Measurements from ENCODE around the gene NPAS4. TPM values are rescaled to one million over a fixed set of nuclear protein-coding genes. Genes with fewer than 3 reads are reported as not detected.
"Not testable (repeated sequence)": the region's sequence is repeated elsewhere in the genome, so short reads cannot be mapped to it uniquely, and the experiment has no call there.

Gene NPAS4
- total RNA-seq, 1 donor from 2014 or later: 0.61 TPM

GRCh38 chr11:66415423-66415822 lies 5.4 kb upstream of the NPAS4 start:
- intact Hi-C loops (cut with micrococcal nuclease): no loop called here

DNA sequence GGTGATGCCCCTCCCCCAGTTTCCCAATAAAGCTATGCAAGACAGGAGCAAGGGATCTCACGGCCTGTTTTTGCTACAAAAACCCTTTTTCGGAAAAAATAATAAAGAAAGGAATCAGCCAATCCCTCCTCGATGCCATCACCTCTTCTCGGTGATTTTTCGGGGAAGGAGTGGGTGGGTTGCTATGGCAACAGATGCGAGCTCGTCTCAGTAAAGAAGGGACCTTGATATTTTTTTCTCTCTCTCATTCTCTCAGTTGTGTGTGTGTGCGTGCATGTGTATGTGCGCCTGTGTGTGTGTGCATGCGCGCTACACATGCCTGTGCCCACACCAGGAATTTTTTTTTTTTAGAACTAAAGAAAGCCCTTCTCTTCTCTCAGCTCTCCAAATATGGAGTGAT lies 3.8 kb upstream of the NPAS4 start:
- intact Hi-C loops (cut with micrococcal nuclease): no loop called here

DNA sequence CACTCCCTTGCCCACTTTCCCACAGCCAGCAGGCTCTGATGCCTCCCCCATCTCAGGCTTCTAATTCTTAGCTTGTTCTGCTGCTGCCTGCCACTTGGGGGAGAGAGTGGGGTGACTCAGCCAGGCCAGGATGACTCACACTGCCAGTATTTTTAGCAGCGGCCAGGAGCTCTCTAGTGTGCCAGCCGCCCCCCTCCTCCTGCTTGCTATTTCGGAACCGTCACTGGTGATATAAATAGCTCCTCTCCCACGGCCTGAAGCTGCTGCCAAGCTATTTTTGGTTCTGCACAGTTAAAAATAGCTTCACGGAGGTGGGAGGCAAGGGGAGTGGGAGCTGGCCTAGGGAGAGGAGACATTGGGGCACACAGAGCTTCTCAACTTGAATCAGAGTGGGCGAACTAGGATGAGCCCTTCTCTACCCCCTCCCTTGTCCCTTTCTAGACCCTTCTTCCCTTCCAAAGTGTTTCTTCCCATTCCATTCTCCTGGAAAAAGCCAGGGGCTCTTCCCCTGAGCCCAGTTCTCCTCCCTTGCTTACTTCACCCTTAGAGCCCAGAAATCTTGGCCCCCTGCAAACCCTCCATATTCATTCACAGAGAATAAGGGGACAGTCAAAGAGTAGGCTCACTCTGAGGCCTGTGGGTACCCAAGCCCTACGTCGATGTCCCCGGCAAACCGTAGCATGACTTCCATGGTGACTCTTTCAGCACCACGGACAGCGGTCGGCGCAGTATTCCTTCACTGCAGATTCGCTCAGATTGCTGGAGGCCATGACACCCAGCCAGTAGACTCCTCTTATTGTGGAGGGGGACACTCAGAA lies 2.5 kb upstream of the NPAS4 start:
- intact Hi-C loops (cut with micrococcal nuclease): no loop called here

DNA sequence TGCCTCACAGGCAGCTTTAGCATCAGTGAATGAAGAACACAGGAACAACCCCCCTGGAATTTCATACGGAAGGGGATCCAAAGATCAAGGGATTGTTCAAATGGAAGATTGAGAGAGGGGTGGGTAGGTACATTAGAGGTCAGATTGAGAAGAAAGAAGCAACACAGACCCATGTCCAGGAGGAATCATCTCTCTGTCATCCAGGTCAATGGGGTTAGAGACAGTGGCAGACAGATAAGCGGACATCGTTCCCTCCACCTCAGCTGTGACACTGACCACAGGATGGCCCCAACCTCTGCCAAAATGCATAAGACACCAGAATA lies 1.9 kb upstream of the NPAS4 start:
- intact Hi-C loops (cut with micrococcal nuclease): no loop called here

DNA sequence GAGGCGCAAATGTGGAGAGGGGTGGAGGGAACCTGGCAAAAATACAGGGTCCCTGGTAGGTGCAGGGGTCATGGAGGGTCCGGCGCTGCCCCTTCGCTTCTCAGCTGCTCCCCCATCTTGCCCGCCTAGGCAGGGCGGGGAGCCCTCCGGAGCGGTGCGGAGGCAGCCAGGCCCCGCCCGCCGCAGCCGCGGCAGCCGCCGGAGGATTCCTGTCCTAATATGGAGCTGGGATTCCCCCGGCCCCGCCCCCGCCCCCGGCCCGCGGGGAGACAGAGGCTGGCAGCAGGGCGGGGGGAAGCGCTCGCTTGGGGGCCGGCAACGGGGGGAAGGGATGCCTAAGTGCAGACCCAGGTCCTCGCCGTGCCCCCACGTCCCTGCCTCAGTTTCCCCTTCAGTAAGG lies 1.0 kb upstream of the NPAS4 start:
- intact Hi-C loops (cut with micrococcal nuclease): no loop called here

- intact Hi-C loops (cut with micrococcal nuclease): loop anchor here (1.0 kb wide), 2 partner anchors 13 to 17 kb away; partner anchors contain the start of gene MRPL11
Measured at GRCh38 chr11:66421492-66422205, 814 bp downstream of the NPAS4 start.

DNA sequence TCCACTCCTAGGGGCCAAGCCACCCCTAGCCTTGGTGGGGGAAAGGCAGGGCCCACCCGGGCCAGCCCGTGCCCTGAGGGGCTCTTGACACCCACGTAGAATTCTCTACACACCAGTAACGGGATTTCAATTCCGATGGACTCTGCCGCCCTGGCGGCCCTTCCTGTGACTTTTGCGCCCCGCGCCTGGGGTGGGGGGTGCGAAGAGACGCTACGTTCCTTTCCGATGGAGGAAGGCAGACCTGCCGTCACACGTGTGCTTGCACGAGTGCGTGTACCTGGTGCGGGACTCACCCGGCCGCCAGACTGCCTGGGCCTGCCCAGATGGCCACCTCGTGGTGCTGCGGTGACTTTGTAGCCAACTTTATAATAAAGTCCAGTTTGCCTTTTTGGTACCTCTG lies 5.5 kb downstream of the NPAS4 start:
- intact Hi-C loops (cut with micrococcal nuclease): no loop called here

DNA sequence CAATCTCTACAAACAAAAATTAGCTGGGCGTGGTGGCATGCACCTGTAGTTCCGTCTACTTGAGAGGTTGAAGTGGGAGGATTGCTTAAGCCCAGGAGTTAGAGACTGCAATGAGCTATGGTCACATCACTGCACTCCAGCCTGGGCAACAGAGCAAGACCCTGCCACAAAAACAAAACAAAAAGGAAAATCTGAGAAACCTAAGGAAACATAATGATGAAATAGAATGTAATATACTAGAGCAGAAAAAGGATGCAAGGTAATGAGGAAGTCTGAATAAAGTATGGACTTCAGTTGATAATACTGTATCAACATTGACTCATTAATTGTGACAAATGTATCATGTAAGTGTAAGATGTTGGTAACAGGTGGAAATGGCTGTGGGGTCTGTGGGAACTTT lies 8.1 kb downstream of the NPAS4 start:
- intact Hi-C loops (cut with micrococcal nuclease): no loop called here

DNA sequence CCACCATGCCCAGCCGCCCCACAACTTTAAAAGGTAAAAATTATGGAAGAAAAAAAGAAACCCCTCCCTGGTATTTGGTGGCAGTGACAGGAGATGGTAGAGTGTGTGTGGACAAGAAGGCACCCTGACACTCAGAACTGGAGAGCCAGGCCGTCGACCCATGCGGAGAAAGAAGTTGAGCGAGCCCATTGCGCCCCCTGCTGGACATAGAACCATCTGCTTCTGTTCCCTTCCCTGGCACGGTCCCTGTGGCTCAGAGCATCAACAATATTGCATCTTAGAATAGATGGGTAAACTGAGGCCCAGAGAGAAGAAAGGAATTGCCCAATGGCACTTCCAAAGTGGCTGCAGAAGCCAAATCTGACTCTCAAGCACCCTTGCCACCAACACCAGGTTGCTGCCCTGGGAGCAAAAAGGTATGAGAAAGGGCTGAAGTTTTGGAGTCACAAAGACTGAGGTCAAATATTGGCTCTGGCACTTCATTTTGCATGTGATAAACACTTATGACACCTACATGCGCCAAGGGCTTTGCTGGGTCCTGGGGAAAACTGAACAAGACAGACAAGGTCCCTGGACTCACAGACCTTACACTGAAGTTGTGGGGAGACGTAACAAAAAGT lies 9.3 kb downstream of the NPAS4 start:
- intact Hi-C loops (cut with micrococcal nuclease): loop anchor here (1.0 kb wide), 1 partner anchor 22 kb away; no protein-coding TSS in a partner anchor

GRCh38 chr11:66431287-66431686 lies 10.5 kb downstream of the NPAS4 start:
- intact Hi-C loops (cut with micrococcal nuclease): not testable (repeated sequence)

GRCh38 chr11:66431871-66432329 lies 11.1 kb downstream of the NPAS4 start:
- intact Hi-C loops (cut with micrococcal nuclease): not testable (repeated sequence)

DNA sequence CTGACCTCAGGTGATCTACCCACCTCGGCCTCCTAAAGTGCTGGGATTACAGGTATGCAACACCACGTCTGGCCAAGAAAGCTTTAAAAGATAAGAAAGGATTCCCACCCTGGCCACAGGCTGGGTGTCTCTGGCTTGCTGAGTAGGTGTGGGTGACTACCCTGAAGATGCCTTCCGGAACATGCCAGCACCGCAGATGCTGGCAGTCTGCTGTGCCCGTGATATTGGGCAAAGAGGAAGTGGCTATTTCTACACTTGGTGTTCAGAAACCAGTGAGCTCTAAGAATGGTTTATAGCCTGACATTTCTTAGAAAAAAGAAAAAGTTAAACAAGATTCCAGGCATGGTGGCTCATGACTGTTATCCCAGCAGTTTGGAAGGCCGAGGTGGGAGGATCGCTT lies 11.8 kb downstream of the NPAS4 start:
- intact Hi-C loops (cut with micrococcal nuclease): no loop called here

GRCh38 chr11:66437979-66438503 lies 17.2 kb downstream of the NPAS4 start:
- intact Hi-C loops (cut with micrococcal nuclease): loop anchor here (1.0 to 5.0 kb wide), 3 partner anchors 17 to 91 kb away; partner anchors contain the start of genes B4GAT1, BRMS1 and NPAS4

GRCh38 chr11:66438504-66439466 lies 17.9 kb downstream of the NPAS4 start, which contains the start of gene MRPL11:
Gene MRPL11, minus strand, starts transcription at chr11:66438848. Its CDS starts 94 bp downstream, at chr11:66438754.
- intact Hi-C loops (cut with micrococcal nuclease): loop anchor here (1.0 to 5.0 kb wide), 5 partner anchors 17 to 91 kb away; partner anchors contain the start of genes B4GAT1, BRMS1, DPP3 and NPAS4

GRCh38 chr11:66440101-66440939 lies 19.5 kb downstream of the NPAS4 start:
- intact Hi-C loops (cut with micrococcal nuclease): not testable (repeated sequence)

DNA sequence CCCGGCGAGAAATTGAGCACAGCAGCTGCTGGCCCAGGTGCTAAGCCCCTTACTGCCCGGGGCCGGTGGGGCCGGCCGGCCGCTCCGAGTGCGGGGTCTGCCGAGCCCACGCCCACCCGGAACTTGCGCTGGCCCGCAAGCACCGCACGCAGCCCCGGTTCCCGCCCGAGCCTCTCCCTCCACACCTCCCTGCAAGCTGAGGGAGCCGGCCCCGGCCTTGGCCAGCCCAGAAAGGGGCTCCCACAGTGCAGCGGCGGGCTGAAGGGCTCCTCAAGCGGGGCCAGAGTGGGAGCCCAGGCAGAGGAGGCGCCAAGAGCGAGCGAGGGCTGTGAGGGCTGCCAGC lies 20.1 kb downstream of the NPAS4 start:
- intact Hi-C loops (cut with micrococcal nuclease): not testable (repeated sequence)

DNA sequence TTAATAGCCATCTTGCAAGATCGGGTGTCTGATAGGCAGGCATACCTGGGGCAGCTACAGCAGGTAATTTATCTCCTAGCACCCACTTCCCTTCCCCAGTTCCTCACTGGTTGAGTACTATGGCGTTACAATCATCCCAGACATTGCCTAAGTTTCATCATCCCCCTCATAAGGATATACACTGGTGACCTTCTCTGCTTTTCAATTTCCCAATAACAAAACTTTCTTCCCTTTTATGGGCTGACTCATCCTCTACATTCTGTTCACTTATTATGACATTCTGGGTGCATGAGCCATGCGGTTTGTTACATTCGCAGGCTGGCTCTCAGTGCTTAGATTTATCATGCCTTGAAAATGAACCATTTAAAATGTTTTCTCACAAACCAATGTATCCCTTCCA lies 22.8 kb downstream of the NPAS4 start:
- intact Hi-C loops (cut with micrococcal nuclease): no loop called here

- intact Hi-C loops (cut with micrococcal nuclease): no loop called here
Measured at GRCh38 chr11:66447012-66447411, 26.2 kb downstream of the NPAS4 start.

- intact Hi-C loops (cut with micrococcal nuclease): no loop called here
Measured at GRCh38 chr11:66448523-66448922, 27.7 kb downstream of the NPAS4 start.

- intact Hi-C loops (cut with micrococcal nuclease): no loop called here
Measured at GRCh38 chr11:66450560-66450959, 29.7 kb downstream of the NPAS4 start.

Data from T-helper 2 cell treated with Interferon-gamma antibody and Interleukin-4, amounts not matched to agents 100 ng/mL and 5 ng/mL, for 36 hours (primary cell).